Measurements from ENCODE around the gene TMEM245.

The TMEM245 gene

GRCh38 chr9:109113892-109114609 lies 5.7 kb downstream of the TMEM245 start:
- no peak for TF ChIP-seq ZFX (IDR thresholded peaks at IDR 0.05)
- TF ChIP-seq, protein P1, sequence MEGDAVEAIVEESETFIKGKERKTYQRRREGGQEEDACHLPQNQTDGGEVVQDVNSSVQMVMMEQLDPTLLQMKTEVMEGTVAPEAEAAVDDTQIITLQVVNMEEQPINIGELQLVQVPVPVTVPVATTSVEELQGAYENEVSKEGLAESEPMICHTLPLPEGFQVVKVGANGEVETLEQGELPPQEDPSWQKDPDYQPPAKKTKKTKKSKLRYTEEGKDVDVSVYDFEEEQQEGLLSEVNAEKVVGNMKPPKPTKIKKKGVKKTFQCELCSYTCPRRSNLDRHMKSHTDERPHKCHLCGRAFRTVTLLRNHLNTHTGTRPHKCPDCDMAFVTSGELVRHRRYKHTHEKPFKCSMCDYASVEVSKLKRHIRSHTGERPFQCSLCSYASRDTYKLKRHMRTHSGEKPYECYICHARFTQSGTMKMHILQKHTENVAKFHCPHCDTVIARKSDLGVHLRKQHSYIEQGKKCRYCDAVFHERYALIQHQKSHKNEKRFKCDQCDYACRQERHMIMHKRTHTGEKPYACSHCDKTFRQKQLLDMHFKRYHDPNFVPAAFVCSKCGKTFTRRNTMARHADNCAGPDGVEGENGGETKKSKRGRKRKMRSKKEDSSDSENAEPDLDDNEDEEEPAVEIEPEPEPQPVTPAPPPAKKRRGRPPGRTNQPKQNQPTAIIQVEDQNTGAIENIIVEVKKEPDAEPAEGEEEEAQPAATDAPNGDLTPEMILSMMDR (conservative IDR thresholded peaks at IDR 0.05) = no peak
- no peak overlapping the region for H3K27ac ChIP-seq

DNA sequence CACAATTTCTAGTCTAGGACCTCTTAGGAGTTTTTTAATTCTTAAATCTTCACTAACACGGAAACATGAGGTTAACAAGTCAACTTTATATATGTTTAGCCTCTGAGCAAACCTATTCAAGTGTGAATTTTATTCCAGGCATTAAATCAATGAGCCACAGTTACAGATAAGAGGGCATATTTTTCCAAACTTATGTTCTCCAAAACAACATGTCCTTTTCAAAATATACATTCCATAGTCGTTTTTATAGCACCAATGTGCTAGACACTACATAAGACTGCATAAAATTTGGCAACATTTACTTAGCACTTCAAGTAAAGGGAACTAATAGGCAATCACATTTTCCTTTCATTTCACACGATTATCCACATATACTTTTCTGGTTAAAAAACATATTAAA lies 6.5 kb downstream of the TMEM245 start:
- no peak overlapping the region for H3K27ac ChIP-seq
- TF ChIP-seq, protein P1 (conservative IDR thresholded peaks at IDR 0.05) = no peak
- no peak for TF ChIP-seq ZFX (IDR thresholded peaks at IDR 0.05)

DNA sequence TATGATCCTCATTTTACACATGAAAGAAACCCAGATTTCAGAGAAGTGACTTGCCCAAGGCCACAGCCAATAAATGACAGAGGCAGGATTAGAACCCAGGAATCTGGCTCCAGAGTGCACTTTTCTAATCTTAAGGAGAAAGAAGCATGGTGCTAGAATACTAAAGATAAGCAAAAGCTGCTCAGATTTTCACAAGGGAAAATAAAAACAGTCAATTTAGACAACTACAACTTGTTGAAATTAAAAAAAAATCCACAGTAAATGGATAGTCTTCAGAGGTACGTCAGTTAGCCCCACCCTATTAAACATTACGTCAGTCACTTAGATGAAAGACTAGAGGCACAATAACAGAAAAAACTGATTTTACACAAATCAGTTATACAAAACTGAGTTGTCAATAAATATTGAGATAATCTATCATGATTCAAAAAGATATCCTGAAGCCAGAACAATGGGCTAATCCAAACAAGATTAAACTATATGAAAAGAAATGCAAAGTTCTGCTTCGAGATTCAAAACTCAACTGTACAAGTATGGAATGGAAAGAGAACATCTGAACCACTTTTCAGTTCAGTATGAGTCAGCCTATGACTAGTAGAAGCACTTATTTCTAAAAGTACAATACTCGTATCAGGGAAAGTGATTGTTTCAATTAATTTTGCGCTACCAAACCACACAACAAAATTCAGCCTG lies 9.3 kb downstream of the TMEM245 start:
- TF ChIP-seq ZFX (IDR thresholded peaks at IDR 0.05) = no peak
- TF ChIP-seq, protein P1 (conservative IDR thresholded peaks at IDR 0.05) = no peak
- no peak overlapping the region for H3K27ac ChIP-seq

DNA sequence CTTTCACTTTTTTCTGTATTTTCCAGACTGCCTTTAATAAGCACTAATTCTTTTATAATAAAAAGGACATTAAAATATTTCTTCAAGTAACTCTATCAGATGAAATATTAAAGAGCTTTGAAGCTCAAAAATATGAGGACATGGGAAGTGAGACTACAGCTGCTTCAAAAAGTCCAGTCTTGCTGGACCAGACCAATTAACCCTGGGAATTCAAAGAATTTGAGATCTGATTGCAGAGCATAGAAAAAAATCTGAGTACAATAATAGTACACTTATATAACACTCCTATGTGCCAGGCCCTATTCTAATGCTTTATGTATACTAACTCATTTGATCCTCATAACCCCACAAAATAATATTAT lies 9.8 kb downstream of the TMEM245 start:
- TF ChIP-seq ZFX (IDR thresholded peaks at IDR 0.05) = no peak
- TF ChIP-seq, protein P1 (conservative IDR thresholded peaks at IDR 0.05) = no peak
- no peak overlapping the region for H3K27ac ChIP-seq

DNA sequence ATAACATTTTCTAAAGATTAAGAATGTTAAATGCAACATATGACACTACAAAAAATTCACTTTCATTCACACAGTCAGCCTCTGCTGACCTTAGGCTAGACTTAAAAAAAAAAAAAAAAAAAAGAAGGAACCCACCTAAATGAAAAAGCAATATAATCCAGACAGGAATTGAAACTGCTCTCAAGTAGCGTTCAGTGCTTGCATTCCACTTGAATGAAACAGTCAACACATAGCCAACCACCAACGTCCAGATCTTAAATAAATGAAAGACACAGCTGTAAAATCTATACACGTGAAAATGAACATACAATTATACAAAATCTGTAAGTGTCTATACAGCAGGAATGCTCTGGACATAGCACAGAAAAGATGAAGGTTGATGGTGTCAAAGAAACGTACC lies 11.4 kb downstream of the TMEM245 start:
- no peak overlapping the region for H3K27ac ChIP-seq

DNA sequence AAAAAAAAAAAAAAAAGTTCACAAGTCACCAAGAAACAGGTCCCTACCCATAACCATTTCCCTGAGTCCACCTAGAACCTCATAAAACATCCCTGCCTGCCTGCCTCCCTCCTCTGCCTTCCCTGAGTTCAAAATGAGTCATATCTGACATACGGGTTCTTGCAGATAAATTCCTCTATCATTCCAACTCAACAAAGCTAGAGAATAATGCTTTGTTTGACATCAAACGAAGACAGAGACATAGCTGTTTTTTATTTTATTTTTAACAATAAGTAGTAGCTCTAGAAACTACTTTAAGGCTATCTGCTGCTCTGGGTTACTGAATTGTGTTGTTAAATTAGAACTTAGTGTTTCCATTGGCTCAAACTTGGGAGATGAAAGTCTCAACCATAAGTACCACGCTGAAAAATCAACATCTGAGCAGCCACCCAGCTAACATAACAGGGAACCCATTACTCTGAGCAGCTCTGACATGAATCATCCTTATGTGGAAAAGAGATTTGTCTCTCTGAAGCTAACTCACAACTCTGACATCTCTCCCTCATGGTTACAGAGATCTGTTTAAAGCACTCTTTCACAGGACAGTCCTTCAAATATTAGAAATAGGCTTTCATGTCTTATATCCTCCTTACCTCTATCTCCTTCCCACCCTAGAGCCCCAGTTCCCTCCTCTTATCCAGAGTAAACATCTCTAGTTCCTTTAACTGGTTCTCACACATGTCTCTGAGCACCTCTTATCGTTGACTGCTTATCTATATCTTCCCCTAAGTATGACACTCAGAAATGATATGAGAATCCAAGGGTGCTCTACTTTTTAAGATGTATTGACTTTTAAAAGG lies 12.1 kb downstream of the TMEM245 start:
- no peak overlapping the region; the same call in 1 of the 2 replicates for H3K27ac ChIP-seq

More for the DNA sequence above, 11.4 kb downstream of the TMEM245 start:
- TF ChIP-seq ZFX (IDR thresholded peaks at IDR 0.05) = no peak
- TF ChIP-seq, protein P1 (conservative IDR thresholded peaks at IDR 0.05) = no peak

More for the DNA sequence above, 12.1 kb downstream of the TMEM245 start:
- TF ChIP-seq, protein P1 (conservative IDR thresholded peaks at IDR 0.05) = no peak
- TF ChIP-seq ZFX (IDR thresholded peaks at IDR 0.05) = no peak

Data from C4-2B (cell line).